ENCODE results near the gene PEX16. TPM values are rescaled to one million over a fixed set of nuclear protein-coding genes. Genes with fewer than 3 reads are reported as not detected.
A peak's percentile ranks its signal among the peaks of the same experiment; 100 is the strongest.

The PEX16 gene
- total and polyA plus RNA-seq, 9 donors = 2.9 to 31.7 (median 26.5) TPM

DNA sequence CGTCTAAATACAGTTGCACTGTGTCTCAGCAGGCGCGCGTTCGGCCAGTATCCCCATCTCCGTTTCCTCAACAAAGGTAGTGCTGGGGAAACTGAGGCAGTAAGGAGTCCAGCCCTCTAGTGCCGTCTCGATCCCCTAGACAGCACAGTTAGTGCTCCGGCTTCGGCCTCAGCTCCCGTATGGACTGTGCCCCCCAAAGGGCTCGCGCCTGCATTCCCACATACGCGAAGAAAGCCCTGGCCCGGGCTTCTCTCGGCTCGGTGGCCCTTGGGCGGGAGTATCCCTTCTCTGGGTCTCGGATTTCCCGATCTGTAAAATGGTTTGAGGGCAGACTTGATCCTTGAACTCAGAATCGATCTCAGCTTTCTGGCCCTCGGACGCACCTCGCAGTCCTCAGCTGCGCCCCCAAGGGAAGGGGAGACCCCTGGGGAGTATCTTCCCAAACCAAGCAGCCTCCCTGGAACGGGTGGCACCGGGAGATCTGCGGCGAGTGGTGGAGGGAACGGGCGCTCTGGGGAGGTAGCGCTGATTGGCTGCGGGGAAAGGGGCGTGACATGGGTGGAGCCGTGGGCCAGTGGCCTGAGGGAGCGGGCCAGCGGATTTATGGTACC lies 759 bp upstream of the PEX16 start:
- DNase-seq = peak; percentile 81 to 88 (median 85)
- H3K36me3 ChIP-seq = no peaks in the 10 kb centered on the region
- TF ChIP-seq POLR2A (IDR thresholded peaks at IDR 0.05) = peak; percentile 80
- TF ChIP-seq, protein P1, sequence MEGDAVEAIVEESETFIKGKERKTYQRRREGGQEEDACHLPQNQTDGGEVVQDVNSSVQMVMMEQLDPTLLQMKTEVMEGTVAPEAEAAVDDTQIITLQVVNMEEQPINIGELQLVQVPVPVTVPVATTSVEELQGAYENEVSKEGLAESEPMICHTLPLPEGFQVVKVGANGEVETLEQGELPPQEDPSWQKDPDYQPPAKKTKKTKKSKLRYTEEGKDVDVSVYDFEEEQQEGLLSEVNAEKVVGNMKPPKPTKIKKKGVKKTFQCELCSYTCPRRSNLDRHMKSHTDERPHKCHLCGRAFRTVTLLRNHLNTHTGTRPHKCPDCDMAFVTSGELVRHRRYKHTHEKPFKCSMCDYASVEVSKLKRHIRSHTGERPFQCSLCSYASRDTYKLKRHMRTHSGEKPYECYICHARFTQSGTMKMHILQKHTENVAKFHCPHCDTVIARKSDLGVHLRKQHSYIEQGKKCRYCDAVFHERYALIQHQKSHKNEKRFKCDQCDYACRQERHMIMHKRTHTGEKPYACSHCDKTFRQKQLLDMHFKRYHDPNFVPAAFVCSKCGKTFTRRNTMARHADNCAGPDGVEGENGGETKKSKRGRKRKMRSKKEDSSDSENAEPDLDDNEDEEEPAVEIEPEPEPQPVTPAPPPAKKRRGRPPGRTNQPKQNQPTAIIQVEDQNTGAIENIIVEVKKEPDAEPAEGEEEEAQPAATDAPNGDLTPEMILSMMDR (IDR thresholded peaks at IDR 0.05) = no peak
- no peak for TF ChIP-seq EP300 (IDR thresholded peaks at IDR 0.05)
- H3K4me1 ChIP-seq (ENCODE audit: insufficient read depth) = no peaks in the 10 kb centered on the region
- intact Hi-C loops (cut with DNase I) = loop anchor here in 1 of 4 donors (2.0 kb wide), 1 partner anchor 72 kb away; the partner anchor contains the start of gene CRY2
- 0 to 1% (median 0%) methylated on average over 36 to 38 of the region's 38 CpGs for WGBS, 3 donors
- peak overlapping the region; percentile 16 to 83 for H3K27ac ChIP-seq
- H3K4me3 ChIP-seq = peak overlapping the region; percentile 86
- H3K27me3 ChIP-seq = no peaks in the 10 kb centered on the region
- no peaks in the 10 kb centered on the region for H3K9me3 ChIP-seq

- no peak for TF ChIP-seq EP300 (IDR thresholded peaks at IDR 0.05)
- TF ChIP-seq POLR2A (IDR thresholded peaks at IDR 0.05) = no peak
- TF ChIP-seq, protein P1 (IDR thresholded peaks at IDR 0.05) = no peak
- H3K4me3 ChIP-seq = peak overlapping the region; percentile 86
- H3K36me3 ChIP-seq = no peaks in the 10 kb centered on the region
- DNase-seq = no peak
- no peaks in the 10 kb centered on the region for H3K27me3 ChIP-seq
- peak overlapping the region; percentile 4 to 83 for H3K27ac ChIP-seq
- no peaks in the 10 kb centered on the region for H3K9me3 ChIP-seq
- intact Hi-C loops (cut with DNase I) = no loop called here
- WGBS, 3 donors = 3 to 7% (median 4%) methylated on average over 16 of the region's 16 CpGs
- H3K4me1 ChIP-seq (ENCODE audit: insufficient read depth) = no peaks in the 10 kb centered on the region
These were observed 423 bp downstream of the PEX16 start for GRCh38 chr11:45917286-45917622.

DNA sequence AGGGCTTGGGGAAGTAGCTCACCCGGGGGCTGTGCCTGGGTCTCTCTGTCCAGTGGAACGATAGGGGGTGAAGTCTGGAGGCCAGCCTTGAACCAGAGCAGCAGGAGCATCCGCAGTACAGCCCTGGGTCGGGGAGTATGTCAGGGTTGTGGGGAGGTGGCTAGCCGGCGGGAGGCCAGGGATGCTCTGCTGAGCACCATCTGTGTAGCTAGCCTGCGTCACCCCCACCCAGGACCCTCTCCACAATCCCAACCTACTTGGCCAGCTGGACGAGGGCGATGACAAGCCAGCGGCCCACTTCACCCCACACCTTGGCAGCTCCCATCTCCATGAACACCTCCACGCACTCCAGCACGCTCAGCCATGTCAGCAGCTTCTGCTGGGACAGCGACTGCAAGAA lies 2.2 kb downstream of the PEX16 start:
- TF ChIP-seq, protein P1 (IDR thresholded peaks at IDR 0.05) = no peak
- TF ChIP-seq EP300 (IDR thresholded peaks at IDR 0.05) (no peak), POLR2A (IDR thresholded peaks at IDR 0.05) (no peak)
- no peaks in the 10 kb centered on the region for H3K4me1 ChIP-seq (ENCODE audit: insufficient read depth)
- 75 to 79% (median 78%) methylated on average over 13 of the region's 13 CpGs for WGBS, 3 donors
- H3K27me3 ChIP-seq = no peaks in the 10 kb centered on the region
- no peaks in the 10 kb centered on the region for H3K36me3 ChIP-seq
- H3K9me3 ChIP-seq = no peaks in the 10 kb centered on the region
- intact Hi-C loops (cut with DNase I) = no loop called here
- DNase-seq = no peak
- no peak overlapping the region for H3K27ac ChIP-seq
- no peak overlapping the region for H3K4me3 ChIP-seq

GRCh38 chr11:45913942-45914635 lies 3.6 kb downstream of the PEX16 start:
- H3K4me3 ChIP-seq = no peak overlapping the region
- DNase-seq = no peak
- intact Hi-C loops (cut with DNase I) = loop anchor here in 2 of 4 donors (5.0 kb wide), 2 partner anchors 62 to 247 kb away; partner anchors contain the start of gene CHST1 (in 1 of the 2)
- 80 to 87% (median 83%) methylated on average over 20 to 22 of the region's 22 CpGs for WGBS, 3 donors
- H3K27me3 ChIP-seq = no peaks in the 10 kb centered on the region
- TF ChIP-seq EP300 (IDR thresholded peaks at IDR 0.05) (no peak), POLR2A (IDR thresholded peaks at IDR 0.05) (no peak)
- TF ChIP-seq, protein P1 (IDR thresholded peaks at IDR 0.05) = no peak
- H3K36me3 ChIP-seq = no peaks in the 10 kb centered on the region
- no peak overlapping the region for H3K27ac ChIP-seq
- H3K4me1 ChIP-seq (ENCODE audit: insufficient read depth) = no peaks in the 10 kb centered on the region
- no peaks in the 10 kb centered on the region for H3K9me3 ChIP-seq

Data from ovary (tissue), 9 donors.